ENCODE data around the gene RCAN1.
"Not testable (repeated sequence)": the region's sequence is repeated elsewhere in the genome, so short reads cannot be mapped to it uniquely, and the experiment has no call there.

Gene RCAN1

GRCh38 chr21:34514576-34515115 lies 100.3 kb downstream of the RCAN1 start:
- no peak for DNase-seq (ENCODE audit: low spot score)

- DNase-seq (ENCODE audit: low spot score), result no peak
These were observed 101.7 kb downstream of the RCAN1 start for GRCh38 chr21:34513129-34513675.

- no peak for DNase-seq (ENCODE audit: low spot score)
These were observed 103.0 kb downstream of the RCAN1 start, which contains the start of gene KCNE1 for GRCh38 chr21:34511787-34512455. Gene KCNE1, minus strand, starts transcription at chr21:34512210. Its CDS starts 62,576 bp downstream, at chr21:34449634.

GRCh38 chr21:34511181-34511580 lies 103.7 kb downstream of the RCAN1 start:
- DNase-seq (ENCODE audit: low spot score), result no peak

- peak; percentile 83 for DNase-seq (ENCODE audit: low spot score)
These were observed 104.5 kb downstream of the RCAN1 start for GRCh38 chr21:34510148-34511142.

GRCh38 chr21:34509151-34509550 lies 105.8 kb downstream of the RCAN1 start:
- DNase-seq (ENCODE audit: low spot score), result no peak

GRCh38 chr21:34504595-34504994 lies 110.3 kb downstream of the RCAN1 start:
- DNase-seq (ENCODE audit: low spot score), result no peak

- no peak for DNase-seq (ENCODE audit: low spot score)
These were observed 112.3 kb downstream of the RCAN1 start for GRCh38 chr21:34502480-34503106.

- no peak for DNase-seq (ENCODE audit: low spot score)
These were observed 113.2 kb downstream of the RCAN1 start for GRCh38 chr21:34501716-34502115.

- DNase-seq (ENCODE audit: low spot score), result no peak
These were observed 114.7 kb downstream of the RCAN1 start for GRCh38 chr21:34500191-34500590.

- no peak for DNase-seq (ENCODE audit: low spot score)
These were observed 115.8 kb downstream of the RCAN1 start for GRCh38 chr21:34499116-34499515.

GRCh38 chr21:34498623-34499022 lies 116.3 kb downstream of the RCAN1 start:
- no peak for DNase-seq (ENCODE audit: low spot score)

GRCh38 chr21:34483854-34484253 lies 131.1 kb downstream of the RCAN1 start:
- not testable (repeated sequence) for DNase-seq (ENCODE audit: low spot score)

- not testable (repeated sequence) for DNase-seq (ENCODE audit: low spot score)
These were observed 131.5 kb downstream of the RCAN1 start for GRCh38 chr21:34483435-34483834.

- DNase-seq (ENCODE audit: low spot score), result not testable (repeated sequence)
These were observed 147.6 kb downstream of the RCAN1 start for GRCh38 chr21:34467333-34467732.

Data from ecto neural progenitor cell (in vitro differentiated cells).